Nephron progenitor cell (in vitro differentiated cells): ENCODE results near the gene STYXL1.
"Not testable (repeated sequence)": the region's sequence is repeated elsewhere in the genome, so short reads cannot be mapped to it uniquely, and the experiment has no call there.

ENCODE experiments used
- DNase-seq: peaks from one replicate; pipeline ENCODE4 v3.0.0; 2021
- H3K27ac Mint-ChIP-seq: 2 replicates; pipeline ENCODE4 v1.8.0; 2021; ENCODE audit warnings: mild to moderate bottlenecking, moderate library complexity, mixed read lengths
- H3K27me3 Mint-ChIP-seq: 2 replicates; pipeline ENCODE4 v1.8.0; 2021; ENCODE audit warnings: mild to moderate bottlenecking, low read depth, mixed read lengths; ENCODE audit not compliant: poor library complexity
- H3K36me3 Mint-ChIP-seq: 2 replicates; pipeline ENCODE4 v1.8.0; 2021; ENCODE audit warnings: low read depth, mixed read lengths
- H3K4me1 Mint-ChIP-seq: 2 replicates; pipeline ENCODE4 v1.8.0; 2021; ENCODE audit warnings: mixed read lengths
- H3K4me3 Mint-ChIP-seq: 2 replicates; pipeline ENCODE4 v1.8.0; 2021; ENCODE audit warnings: mild to moderate bottlenecking, moderate library complexity, mixed read lengths
- H3K9me3 Mint-ChIP-seq: 2 replicates; pipeline ENCODE4 v1.8.0; 2021; ENCODE audit warnings: mild to moderate bottlenecking, moderate library complexity, mixed read lengths
- CTCF ChIP-seq: fragments of 200-600 bp; sonication (generic); IDR thresholded peaks from 2 replicates; pipeline ENCODE4 v1.5.0; 2021; ENCODE audit warnings: antibody characterized with exemption

Gene STYXL1

GRCh38 chr7:76086070-76086469 is 38.3 kb upstream of the STYXL1 start:
- DNase-seq: no peak
- TF ChIP-seq CTCF: no peak
- H3K9me3 Mint-ChIP-seq: no peaks in the 10 kb centered on the region
- H3K27me3 Mint-ChIP-seq: no peaks in the 10 kb centered on the region
- H3K4me3 Mint-ChIP-seq: no peak overlapping the region
- H3K36me3 Mint-ChIP-seq: no peaks in the 10 kb centered on the region
- H3K4me1 Mint-ChIP-seq: peaks cover 19% of the 10 kb centered on the region
- no peak overlapping the region for H3K27ac Mint-ChIP-seq

- H3K9me3 Mint-ChIP-seq, H3K27me3 Mint-ChIP-seq, H3K4me3 Mint-ChIP-seq, H3K4me1 Mint-ChIP-seq, H3K27ac Mint-ChIP-seq, DNase-seq, H3K36me3 Mint-ChIP-seq: not testable (repeated sequence)
These were observed 36.3 kb upstream of the STYXL1 start for GRCh38 chr7:76084115-76084514.

GRCh38 chr7:76080204-76080603 is 32.4 kb upstream of the STYXL1 start:
- Mint-ChIP-seq H3K4me1 (no peaks in the 10 kb centered on the region), H3K4me3 (no peak overlapping the region), H3K27me3 (peaks cover 5% of the 10 kb centered on the region), H3K36me3 (peaks cover 2% of the 10 kb centered on the region), H3K9me3 (peaks cover 3% of the 10 kb centered on the region), H3K27ac (peak overlapping the region; percentile 36)
- DNase-seq: no peak
- TF ChIP-seq CTCF: no peak

GRCh38 chr7:76077435-76077834 is 29.6 kb upstream of the STYXL1 start:
- Mint-ChIP-seq H3K27me3 (peaks cover 5% of the 10 kb centered on the region), H3K4me1 (no peaks in the 10 kb centered on the region), H3K4me3 (no peak overlapping the region), H3K27ac (peak overlapping the region; percentile 23), H3K9me3 (peaks cover 5% of the 10 kb centered on the region), H3K36me3 (peaks cover 5% of the 10 kb centered on the region)
- DNase-seq: no peak
- no peak for TF ChIP-seq CTCF

GRCh38 chr7:76076995-76077394 is 29.2 kb upstream of the STYXL1 start:
- DNase-seq: no peak
- no peak overlapping the region for H3K4me3 Mint-ChIP-seq
- H3K36me3 Mint-ChIP-seq: peaks cover 5% of the 10 kb centered on the region
- no peaks in the 10 kb centered on the region for H3K4me1 Mint-ChIP-seq
- H3K27me3 Mint-ChIP-seq: peaks cover 5% of the 10 kb centered on the region
- no peak for TF ChIP-seq CTCF
- H3K27ac Mint-ChIP-seq: peak overlapping the region; percentile 23
- H3K9me3 Mint-ChIP-seq: peaks cover 5% of the 10 kb centered on the region

- Mint-ChIP-seq H3K4me1 (no peaks in the 10 kb centered on the region), H3K9me3 (peaks cover 5% of the 10 kb centered on the region), H3K27me3 (peaks cover 5% of the 10 kb centered on the region), H3K4me3 (no peak overlapping the region), H3K36me3 (peaks cover 5% of the 10 kb centered on the region), H3K27ac (no peak overlapping the region)
- no peak for DNase-seq
- no peak for TF ChIP-seq CTCF
These were observed 27.2 kb upstream of the STYXL1 start for GRCh38 chr7:76074972-76075370.
